Stimulated activated CD4-positive, alpha-beta T cell treated with anti-CD3 and anti-CD28 coated beads, Interleukin-12 subunit alpha, Interleukin-12 subunit beta, amount 100 ng/mL, for 4 hours (primary cell): ENCODE measurements around the gene LRRC4C.

Source experiments
- DNase-seq: peaks from one replicate; pipeline ENCODE4 v3.0.0-alpha.2; 2020

Gene LRRC4C

DNA sequence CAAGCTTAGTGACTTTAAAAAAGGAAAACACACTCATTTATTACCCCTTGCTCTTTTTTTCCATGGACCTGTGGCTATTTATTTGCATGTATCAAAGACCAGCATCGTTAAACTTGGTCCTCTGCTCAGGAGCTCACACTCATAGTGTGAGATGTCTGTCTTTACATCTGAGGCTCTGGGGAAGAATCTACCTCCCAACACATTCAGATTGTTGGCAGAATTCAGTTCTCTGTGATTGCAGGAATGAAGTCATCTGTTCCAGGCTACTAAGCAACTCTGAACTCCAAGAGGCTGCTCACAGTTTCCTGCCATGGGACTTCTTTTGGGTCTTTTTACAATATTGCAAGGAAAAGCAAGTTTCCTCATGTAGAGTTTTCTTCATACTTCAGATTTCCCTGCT is 138.8 kb downstream of the LRRC4C start:
- DNase-seq = no peak

DNA sequence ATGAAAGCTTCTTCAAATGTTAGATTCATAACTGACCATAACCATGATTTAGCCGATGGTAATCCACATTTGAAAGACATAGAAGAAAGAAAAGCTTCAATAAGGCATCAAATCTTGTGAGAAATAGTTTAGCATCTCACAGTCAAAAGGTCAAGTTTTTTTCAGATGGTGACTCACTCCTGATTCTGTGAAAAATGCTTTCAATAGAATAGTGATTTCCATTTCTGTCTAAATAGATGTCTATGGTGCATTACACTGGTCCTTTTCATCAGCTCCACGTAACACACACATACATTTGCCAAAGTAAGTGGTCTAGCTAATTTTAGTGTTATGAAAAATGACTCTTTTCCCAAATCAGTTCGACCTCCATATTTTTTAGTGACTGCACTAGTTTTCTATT is 139.2 kb downstream of the LRRC4C start:
- DNase-seq = no peak

DNA sequence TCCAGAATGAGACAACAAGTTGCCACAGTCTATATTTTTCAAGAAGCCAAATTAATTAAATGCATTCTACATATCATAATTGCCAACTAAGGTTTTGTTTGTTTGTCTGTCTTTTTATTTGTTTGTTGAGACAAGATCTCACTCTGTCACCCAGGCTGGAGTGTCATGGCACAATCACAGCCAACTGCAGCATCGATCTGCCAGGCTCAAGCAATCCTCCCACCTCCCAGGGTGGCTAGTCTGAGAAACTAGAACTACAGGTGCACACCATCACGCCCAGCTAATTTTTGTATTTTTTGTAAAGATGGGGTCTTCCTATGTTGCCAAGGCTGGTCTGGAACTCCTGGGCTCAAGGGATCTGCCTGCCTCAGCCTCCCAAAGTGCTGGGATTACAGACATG is 140.0 kb downstream of the LRRC4C start:
- DNase-seq = no peak

DNA sequence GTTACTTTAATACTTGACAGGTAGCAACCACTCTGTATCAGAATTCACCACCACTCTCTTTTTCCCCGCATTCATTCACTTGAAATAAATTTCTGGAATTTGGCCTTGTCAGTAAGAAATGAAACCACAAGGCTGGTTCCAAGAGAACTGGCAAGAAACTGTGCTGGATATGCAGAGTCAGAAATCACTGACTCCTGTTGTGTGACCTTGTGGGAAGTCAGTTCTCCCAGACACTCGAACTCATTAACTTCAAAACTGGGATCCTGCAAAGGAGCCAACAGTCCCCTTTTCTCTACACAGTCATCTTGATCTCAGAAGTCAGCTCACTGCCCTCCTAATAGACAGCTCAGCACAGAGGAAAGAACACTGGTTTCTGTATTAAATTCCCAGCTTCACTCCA is 142.7 kb downstream of the LRRC4C start:
- DNase-seq = no peak

DNA sequence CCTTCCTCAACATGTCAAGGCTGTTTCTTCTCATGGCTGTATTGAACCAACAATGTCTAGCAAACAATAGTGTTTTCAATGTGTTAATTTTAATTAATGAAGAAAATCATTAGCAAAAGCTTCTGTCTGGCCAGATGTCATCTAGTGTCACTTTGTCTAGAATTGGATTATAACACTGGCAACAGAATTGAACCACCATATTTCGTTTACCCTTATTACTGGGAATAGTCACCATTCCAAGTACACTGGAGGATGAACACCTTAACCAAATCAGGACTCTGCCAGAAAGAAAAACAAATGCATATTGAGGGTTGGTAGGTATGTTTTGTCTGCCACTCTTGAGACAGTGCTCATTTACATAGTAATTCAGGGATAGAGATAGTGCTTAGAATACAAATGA is 146.2 kb downstream of the LRRC4C start:
- DNase-seq = no peak

DNA sequence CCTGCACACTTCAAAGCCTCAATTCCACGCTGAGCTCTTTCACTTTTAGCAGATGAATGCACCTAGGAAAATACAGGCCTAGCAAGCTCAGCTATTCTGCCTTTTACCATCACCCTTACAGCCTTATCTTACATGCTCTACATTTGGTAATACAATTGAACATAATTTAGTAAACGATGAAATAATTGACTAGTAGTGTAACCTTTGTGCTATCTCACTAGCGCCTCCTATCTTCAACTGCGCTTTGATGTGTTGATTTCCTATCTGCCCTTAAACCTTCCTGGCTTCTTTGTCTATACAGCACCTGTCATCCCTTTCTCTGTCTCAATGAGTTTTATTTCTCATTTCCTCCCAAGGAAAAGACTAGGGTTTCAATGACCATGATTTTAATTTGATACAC is 149.7 kb downstream of the LRRC4C start:
- no peak for DNase-seq

DNA sequence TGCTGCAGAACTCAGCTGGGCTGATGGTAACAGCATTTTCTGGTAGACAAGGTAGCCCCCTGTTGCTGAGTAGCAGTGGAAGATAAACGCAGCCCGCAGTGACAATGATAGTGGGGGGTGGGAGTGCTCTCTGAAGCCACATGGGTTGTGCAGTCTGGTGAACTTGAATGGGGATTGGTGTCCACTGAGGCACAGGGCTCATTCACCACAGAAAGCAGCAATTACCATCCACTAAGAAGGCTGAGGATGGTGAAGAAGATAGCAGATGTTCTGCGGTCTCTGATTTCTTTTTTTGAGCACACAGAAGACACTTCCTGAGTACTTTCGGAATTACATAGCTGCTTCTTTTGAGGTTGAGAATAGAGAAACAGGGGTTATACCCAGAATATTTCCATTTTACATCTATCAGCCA is 150.3 kb downstream of the LRRC4C start:
- DNase-seq = no peak

DNA sequence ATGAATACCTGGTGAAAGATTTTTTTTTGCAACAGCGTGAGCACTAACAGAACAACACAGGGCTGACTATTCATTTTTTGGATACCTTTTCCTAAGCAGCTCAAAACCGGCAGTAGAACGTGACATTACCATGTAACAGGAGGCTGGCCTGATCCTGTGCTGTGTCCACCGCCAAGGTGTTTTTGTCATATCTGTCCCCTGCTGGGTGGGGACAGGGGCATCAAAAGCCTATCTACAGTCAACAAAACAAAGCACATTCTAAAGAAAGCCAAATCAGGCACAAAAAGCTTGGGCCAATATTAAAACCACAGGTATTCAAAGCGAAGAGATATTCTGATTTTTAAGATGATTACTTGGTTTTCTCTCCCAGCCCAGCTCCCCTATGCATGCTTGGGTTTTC is 151.2 kb downstream of the LRRC4C start:
- no peak for DNase-seq

DNA sequence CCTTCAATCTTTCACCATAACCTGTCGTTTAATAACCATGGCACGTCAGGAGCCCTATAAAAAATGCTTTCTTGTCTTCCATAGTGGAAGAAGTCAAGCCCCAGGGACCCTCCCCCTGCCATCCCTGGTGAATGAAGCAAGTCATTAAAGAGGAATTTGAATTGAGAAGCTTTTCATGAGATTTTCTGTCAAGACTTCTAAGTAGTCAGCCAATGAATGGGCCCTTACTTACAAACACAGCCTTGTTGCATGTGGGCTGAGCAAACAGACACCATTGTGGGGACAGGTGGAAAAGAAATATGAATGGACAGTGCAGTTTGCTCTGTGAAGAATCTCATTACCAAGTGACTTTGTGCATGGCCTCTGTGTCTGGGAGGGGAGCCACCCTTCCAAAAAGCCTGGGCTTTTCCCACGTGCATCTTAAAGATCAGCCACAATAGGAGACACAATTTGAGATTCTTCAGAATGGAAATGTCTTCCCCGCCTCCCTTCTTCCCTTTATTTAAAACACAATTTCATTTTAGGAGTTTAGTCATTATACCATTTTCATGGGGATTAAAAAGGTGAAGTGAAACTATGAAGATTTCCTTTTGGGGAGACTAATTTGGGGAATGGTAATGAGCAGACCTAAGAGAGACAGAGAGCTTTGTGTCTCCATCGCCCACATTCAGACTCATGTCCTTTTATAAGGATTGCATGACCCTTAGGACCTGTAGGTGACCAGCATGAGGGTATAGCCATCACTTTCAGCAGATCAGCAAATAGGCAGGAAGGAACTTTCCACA is 152.0 kb downstream of the LRRC4C start:
- DNase-seq = no peak

DNA sequence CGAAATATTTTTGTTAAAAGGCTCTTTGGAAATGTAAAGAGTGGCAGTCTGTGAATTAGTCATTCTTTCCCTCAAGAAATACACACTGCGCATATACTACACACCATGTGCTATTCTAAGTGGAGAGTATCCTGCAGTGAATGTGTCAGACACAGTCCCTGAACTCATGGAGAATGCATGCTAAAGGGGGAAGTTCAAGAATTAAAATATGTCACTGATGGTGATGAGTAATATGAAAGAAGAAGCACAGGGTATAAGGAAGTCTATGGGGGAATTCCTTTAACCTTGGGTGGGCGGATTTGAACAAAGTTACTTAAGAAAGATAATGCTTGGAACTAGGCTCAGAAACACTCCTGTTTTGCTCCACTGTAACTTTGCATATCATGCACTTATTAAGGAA is 153.0 kb downstream of the LRRC4C start:
- DNase-seq = no peak

DNA sequence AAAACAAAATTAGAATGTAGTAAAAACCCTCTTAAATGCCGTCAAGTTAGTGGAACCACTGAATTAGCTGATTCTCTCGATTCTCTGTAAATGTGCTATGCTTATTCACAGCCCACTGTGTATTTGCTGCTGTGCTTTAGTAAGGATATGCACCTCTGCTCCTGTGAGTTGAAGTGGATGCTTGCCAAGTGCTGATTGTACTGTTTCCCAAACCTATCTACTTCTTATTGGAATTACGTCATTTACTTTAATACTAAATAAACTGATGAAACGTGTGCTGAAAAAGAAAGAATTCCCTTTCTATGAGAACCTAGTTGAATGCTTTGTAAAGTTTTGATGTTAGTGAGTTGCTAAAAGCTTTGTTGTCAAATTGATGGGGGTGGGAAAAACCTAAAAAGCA is 158.4 kb downstream of the LRRC4C start:
- no peak for DNase-seq

DNA sequence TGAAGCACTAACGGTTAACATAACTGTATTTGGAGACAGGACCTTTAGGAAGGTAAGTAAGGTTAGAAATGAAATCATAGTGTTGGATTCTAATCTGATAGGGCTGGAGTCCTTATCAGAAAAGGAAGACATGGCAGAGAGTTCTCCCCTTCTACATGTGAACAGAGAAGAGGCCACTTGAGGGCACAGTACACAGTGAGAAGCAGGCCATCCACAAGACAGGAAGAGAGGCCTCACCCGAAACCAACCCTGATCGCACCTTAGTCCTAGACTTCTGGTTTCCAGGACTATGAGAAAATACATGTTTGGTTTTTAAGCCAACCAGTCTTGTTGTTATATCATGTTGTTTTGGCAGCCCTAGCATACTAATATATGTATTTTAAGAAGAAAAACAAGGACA is 170.0 kb downstream of the LRRC4C start:
- no peak for DNase-seq

DNA sequence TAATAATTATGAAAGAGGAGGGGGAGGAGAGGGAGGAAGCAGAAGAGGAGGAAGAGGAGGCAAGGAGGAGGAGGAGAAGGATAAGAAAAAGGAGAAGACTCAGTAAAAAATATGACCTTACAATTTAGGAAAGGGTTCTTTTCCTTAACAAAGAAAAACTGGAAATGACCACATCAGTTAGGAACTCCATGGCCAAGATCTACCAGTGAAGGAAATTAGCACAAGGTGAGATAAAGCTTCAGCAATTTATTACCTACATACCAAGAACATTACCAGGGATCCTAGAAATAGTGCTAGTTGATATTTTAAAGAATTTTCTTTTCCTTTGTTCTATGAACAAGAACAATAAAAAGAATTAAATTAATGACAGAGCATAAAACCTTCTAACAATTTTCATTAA is 172.7 kb downstream of the LRRC4C start:
- no peak for DNase-seq

DNA sequence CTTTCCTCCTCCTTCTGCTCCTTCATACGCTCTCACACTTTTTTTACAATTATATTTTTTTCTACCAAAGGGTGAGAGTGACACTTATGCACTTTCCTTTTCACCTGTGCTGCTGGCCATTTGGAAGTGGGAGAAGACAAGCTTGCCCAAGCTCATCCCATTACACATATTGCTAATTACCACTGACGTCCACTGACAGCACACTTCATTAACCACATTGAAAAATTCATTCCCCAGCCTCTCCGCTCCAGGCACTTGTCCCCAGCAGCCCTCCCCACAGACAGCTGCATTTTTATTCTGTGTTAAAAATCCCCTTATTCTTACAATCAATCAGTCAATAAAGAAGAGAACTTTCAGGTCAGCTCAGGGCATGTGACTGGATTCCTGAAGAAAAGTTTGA is 175.1 kb downstream of the LRRC4C start:
- no peak for DNase-seq

DNA sequence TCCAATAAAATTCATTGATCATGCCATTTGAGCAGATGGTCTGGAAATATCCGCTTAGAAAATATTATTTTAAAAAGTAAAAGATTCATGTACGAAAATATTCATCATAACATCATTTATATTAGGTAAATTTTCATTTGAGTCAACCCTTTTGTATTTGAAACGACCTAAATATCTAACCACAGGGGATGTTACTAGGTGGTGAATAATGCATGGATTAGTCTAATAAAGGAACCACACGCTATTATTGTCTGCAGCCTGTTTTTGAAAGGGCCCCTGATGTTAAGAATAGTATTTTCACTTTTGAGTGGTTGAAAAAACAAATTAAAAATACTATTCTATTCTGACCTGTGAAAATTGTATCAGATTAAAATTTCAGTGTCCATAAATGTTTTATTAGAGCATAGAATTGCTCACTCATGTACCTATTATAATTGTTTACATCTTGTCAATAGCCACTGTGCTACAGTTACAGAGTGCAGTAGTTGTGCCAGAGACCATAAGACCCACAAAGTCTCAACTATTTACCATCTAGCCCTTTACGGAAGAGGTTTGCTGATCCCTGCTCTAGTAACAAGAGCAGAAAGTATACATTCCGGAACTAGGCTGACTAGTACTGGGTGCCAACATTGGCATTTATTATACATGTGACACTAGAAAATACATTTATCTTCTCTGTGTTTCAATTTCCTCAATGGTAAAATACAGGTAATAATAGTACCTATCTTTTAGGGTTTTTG is 176.1 kb downstream of the LRRC4C start:
- no peak for DNase-seq

DNA sequence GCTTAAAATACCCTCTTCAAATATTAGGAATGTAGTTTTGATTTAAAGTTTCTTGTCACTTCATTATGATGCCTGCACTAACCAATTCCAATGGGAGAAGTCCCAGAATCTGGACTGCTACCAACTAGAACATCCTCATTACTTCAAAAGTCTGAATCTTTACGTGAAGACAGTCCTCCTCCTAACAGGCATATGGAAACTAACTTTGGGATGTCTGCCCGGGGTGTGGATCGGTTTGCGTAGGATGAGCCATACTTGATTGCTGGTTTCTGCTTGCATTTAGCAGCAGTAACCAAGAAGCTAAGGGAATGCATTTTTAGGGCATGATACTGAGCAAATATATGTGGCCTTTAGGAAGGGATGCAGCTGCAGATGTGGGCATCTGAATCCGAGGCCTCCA is 177.1 kb downstream of the LRRC4C start:
- DNase-seq = no peak

DNA sequence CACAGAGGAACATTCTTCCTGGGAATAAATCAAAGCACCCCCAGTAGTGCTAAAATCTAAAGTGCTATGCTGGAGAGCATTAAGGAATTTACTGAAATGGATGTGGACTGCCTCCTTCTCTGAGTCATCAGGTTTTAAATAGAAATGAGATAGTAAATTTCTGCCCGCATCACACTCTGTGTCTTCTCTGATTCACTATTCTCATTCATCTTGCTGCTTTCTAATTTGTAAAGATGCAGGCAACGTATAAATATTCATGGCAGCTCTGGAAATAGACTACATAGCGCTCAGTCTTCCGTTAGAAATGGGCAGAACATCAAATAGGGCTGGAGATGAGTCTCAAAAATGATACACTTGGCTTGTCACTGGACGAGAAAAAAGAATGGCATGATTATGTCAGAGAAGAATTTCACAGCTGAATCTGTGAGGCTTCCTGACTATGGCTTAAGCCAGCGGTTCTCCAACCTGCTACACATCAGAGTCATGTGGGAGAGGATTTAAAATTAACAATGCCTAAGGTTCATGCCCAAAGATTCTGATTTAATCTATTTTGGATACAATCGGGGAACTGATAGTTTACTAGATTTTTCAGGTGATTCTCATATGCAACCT is 178.2 kb downstream of the LRRC4C start:
- DNase-seq = no peak

DNA sequence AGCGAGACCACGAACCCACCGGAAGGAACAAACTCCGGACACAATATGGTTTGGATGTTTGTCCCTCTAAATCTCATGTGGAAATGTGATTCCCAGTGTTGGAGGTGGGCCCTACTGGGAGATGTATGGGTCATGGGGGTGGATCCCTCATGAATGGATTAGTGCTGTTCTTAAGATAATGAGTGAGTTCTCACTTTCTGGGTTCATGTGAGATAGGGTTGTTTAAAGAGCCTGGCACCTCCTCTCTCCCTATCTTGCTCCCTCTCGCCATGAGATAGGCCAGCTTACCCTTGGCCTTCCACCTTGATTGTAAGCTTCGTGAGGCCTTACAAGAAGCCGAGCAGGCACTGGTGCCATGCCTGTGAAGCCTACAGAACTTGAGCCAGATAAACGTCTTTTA is 184.6 kb downstream of the LRRC4C start:
- DNase-seq = no peak

DNA sequence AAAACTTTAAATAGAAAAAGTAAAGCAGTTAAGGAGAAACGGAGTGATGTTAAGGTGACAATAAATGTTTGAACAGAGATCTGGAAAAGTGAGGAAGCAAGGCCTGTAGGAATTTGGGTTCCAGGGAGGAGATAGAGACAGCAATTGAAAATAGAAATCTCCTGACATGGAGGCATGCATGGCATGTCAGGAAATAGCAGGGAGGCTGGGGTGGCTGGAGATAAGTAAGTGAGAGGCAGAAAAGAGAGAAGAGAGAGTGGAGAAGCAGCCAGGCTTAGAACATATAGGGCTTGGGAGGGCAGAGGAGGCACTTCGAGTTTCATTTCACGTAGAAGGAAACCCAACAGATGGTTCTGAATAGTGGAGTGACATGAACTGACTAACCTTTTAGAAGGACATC is 185.5 kb downstream of the LRRC4C start:
- no peak for DNase-seq

DNA sequence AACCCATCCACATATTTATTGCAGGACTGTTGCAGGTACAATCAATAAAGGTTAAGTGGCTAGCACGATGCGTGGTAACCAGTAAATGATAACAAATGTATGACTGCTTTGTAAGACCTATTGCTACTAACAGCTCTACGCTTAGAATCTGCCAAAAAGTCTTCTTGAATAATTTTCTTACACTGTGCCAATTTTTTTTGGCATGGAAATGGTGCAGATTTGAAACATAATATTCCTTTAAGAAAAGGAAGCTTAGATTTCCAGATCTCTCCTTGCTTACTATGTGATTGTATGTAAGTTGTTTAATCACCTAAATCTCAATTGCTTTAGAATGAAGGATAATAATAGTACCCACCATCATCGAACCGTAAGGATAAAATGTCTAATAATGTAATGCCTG is 192.0 kb downstream of the LRRC4C start:
- DNase-seq = no peak

DNA sequence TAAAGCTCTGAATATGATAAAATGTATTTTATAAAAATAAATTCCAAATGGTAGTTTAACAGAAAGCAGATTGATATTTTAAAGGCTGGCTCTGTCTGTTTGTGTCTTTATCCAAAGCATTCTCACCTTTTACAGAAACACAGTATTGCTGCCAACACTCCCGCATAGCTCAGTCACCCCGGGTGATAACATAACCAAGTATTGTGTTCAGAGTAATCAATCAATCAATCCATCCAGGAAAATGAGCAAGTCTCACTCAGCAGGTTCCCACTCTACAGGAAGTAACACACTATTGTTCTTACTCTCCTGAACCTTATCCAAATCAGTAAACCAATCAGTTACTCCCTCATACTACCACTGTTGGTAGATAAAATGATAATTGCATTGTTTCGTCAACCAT is 203.4 kb downstream of the LRRC4C start:
- no peak for DNase-seq

DNA sequence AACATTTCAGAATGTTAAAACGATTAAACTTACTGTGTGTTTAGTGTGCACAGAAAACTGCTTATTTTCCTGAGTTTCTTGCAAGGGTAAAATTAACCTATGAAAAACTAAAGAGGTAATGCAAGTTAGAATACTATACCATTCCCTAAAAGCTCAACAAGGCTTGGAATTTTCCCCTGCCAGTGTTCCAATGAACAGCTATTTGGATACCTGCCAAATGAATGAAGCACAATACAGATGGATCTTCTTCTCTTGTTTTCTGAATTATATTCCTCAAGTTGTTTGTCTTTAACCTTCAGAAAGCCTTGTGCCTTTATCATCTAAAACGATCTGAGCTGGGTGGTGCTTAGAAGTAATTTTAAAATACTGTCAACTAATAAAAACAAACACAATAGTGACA is 204.5 kb downstream of the LRRC4C start:
- no peak for DNase-seq

DNA sequence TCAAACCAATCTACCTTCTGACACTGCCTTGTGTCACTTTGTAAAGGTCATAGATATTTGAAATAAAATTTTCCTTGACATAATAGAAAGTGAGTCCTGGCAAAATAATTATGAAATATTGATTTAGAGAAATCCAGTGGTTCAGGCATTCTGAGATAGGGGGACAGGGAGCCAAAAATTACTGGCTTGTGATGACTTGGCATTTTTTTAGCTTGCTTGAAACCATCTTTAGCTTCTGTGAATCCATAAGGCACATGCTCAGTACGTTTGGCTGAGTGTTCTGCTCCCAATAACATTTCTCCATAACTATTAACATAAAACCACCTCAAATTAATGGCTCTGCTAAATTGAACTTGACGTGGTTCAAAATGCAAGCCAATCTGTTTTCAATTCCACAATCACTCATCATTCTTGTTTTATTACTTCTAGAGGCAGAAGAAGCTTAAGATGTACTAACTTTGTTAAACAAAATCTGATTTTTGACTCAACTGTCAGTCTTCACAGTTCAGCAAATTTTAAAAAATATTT is 209.0 kb downstream of the LRRC4C start:
- no peak for DNase-seq

DNA sequence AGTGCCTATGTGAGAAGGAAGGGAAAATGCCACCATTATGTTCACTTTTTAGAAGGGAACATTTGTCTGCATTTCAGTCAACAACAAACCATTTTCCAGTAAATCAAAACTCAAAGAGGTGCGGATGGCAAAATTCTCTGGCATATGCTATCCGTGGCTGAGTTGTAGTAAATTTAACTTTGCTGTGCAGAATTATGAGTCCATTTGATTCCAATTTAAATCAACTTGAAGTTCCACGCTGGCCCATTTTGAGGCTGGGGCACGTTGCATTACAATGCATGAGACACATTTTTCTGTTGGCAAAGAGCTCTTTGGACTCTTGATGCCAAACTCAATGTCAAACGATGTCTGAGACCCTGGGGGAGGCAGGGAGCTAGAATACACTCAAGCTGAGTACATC is 211.8 kb downstream of the LRRC4C start:
- no peak for DNase-seq
